ENCODE data around the gene DNAJC18. TPM values are rescaled to one million over a fixed set of nuclear protein-coding genes. Genes with fewer than 3 reads are reported as not detected.

The DNAJC18 gene
- total and polyA plus RNA-seq, 2 experiments from 2014 or later: 10.6 to 14.4 TPM

DNA sequence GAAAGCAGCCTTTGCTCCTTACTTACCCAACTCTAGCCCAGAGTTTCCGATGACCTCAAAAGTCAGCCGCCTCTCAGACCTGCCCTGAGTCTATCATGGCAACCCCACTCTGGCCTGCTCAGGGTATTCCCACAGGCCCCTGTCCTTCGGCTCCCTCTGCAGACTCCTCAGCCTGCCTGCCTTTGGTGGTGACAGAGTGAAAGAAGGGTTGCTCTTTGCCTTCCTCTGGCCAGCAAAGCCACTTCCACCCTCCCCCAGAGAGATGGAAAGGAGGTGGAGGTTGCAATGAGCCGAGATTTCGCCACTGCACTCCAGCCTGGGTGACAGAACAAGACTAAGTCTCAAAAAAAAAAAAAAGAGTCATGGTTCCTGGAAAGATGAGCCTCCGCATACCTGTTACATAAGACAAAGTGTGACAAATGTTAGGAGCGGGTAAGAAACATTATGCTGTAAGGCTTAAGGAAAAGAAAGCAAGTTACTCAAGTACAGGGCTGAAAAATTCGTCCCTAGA is 29.2 kb upstream of the DNAJC18 start:
- Histone ChIP-seq H3K4me2 (no peak overlapping the region), H3K4me3 (no peak overlapping the region), H3K36me3 (replicated peaks; ENCODE audit: insufficient read depth, low read depth) (no peaks in the 10 kb centered on the region), H3K27ac (no peak overlapping the region), H3K4me1 (ENCODE audit: insufficient read depth) (peaks cover 8% of the 10 kb centered on the region), H3K9me3 (ENCODE audit: low read depth) (no peaks in the 10 kb centered on the region), H4K20me1 (ENCODE audit: insufficient read depth, poor library complexity, severe bottlenecking) (no peaks in the 10 kb centered on the region), H3K9me2 (replicated peaks; ENCODE audit: insufficient read depth) (no peaks in the 10 kb centered on the region), H3K79me2 (no peaks in the 10 kb centered on the region), H3K27me3 (no peaks in the 10 kb centered on the region), H2AFZ (no peak overlapping the region)
- TF ChIP-seq EZH2 (IDR thresholded peaks at IDR 0.05; ENCODE audit: borderline replicate concordance) (no peak), EZH2phosphoT487 (IDR thresholded peaks at IDR 0.05; ENCODE audit: low read depth, severe bottlenecking, unreplicated experiment) (no peak)
- TF ChIP-seq, protein P1, sequence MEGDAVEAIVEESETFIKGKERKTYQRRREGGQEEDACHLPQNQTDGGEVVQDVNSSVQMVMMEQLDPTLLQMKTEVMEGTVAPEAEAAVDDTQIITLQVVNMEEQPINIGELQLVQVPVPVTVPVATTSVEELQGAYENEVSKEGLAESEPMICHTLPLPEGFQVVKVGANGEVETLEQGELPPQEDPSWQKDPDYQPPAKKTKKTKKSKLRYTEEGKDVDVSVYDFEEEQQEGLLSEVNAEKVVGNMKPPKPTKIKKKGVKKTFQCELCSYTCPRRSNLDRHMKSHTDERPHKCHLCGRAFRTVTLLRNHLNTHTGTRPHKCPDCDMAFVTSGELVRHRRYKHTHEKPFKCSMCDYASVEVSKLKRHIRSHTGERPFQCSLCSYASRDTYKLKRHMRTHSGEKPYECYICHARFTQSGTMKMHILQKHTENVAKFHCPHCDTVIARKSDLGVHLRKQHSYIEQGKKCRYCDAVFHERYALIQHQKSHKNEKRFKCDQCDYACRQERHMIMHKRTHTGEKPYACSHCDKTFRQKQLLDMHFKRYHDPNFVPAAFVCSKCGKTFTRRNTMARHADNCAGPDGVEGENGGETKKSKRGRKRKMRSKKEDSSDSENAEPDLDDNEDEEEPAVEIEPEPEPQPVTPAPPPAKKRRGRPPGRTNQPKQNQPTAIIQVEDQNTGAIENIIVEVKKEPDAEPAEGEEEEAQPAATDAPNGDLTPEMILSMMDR (IDR thresholded peaks at IDR 0.05; ENCODE audit: poor library complexity): no peak
- WGBS (ENCODE audit: low lambda C conversion rate, missing lambda C conversion rate): 75% methylated on average over 8 of the region's 8 CpGs
- no peak for DNase-seq (ENCODE audit: low spot score)

DNA sequence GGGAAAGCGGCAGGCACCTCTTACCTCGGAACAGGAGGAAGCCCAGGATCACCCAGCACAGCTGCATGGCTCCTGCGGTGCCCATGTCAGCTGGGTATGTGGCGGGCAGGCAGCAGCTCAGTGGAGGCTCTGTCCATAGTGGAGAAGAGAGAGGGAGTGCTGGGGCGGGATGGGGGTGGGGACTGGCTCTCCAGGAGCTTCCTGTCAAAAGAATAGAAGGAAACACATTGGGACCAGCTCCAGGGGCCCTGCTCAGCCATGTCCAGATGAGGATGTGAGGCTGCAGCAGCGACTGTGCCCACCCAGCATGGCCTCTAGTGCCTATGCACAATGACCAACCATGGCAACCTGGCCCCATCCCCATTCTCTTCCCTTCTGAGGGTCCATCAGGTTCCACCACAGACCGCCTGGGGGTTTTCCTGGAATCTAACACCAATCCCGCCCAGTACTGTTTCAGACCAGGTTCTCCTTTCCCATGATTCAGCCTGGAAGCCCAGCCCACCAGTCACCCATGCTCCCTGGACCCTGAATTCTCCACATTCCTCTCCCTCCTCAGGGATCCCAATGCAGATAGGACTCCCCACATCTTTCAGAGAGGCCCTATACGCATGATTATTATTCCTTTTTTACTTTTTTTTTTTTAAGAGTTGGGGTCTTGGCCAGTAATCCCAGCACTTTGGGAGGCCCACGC is 23.4 kb upstream of the DNAJC18 start, which contains the start of gene ECSCR:
Gene ECSCR (minus strand): TSS at position 158 of the 691 bp plus-strand sequence. CDS start 73 bp downstream, at position 85.
- Histone ChIP-seq H3K36me3 (replicated peaks; ENCODE audit: insufficient read depth, low read depth) (no peaks in the 10 kb centered on the region), H3K4me1 (ENCODE audit: insufficient read depth) (no peaks in the 10 kb centered on the region), H3K79me2 (no peaks in the 10 kb centered on the region), H3K9me3 (ENCODE audit: low read depth) (no peaks in the 10 kb centered on the region), H4K20me1 (ENCODE audit: insufficient read depth, poor library complexity, severe bottlenecking) (no peaks in the 10 kb centered on the region), H3K9me2 (replicated peaks; ENCODE audit: insufficient read depth) (no peaks in the 10 kb centered on the region), H3K27me3 (no peaks in the 10 kb centered on the region), H2AFZ (no peak within 1 kb of the TSS), H3K4me3 (no peak within 1 kb of the TSS), H3K4me2 (no peak within 1 kb of the TSS), H3K27ac (no peak within 1 kb of the TSS)
- TF ChIP-seq EZH2phosphoT487 (IDR thresholded peaks at IDR 0.05; ENCODE audit: low read depth, severe bottlenecking, unreplicated experiment): no peak
- no peak for TF ChIP-seq EZH2 (IDR thresholded peaks at IDR 0.05; ENCODE audit: borderline replicate concordance)
- TF ChIP-seq, protein P1 (IDR thresholded peaks at IDR 0.05; ENCODE audit: poor library complexity): no peak
- WGBS (ENCODE audit: low lambda C conversion rate, missing lambda C conversion rate): 80% methylated on average over 8 of the region's 10 CpGs
- DNase-seq (ENCODE audit: low spot score): no peak

DNA sequence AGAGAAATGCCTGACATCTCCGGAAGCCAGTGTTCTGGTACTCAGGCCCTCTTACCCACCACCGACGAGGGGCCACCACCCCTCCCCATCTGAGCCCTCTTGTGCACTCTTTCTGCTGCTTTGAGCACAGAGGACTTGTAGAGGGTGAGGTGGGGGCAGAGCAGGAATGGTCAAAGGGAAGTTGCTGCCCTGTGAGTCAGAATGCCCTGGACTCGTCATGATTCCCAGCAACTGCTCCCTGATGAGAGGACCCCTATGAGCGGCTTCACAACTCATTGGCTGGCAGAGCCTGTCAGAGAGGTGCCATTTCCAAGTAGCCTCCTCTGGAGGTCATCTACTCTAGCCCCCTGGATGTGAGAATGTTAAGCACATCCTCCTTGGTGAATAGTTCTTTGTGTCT is 22.4 kb upstream of the DNAJC18 start:
- no peak overlapping the region for H3K4me3 ChIP-seq
- no peaks in the 10 kb centered on the region for H4K20me1 ChIP-seq (ENCODE audit: insufficient read depth, poor library complexity, severe bottlenecking)
- H3K4me2 ChIP-seq: no peak overlapping the region
- H3K9me2 ChIP-seq (replicated peaks; ENCODE audit: insufficient read depth): no peaks in the 10 kb centered on the region
- no peak overlapping the region for H3K27ac ChIP-seq
- DNase-seq (ENCODE audit: low spot score): no peak
- H3K9me3 ChIP-seq (ENCODE audit: low read depth): no peaks in the 10 kb centered on the region
- H3K27me3 ChIP-seq: no peaks in the 10 kb centered on the region
- TF ChIP-seq, protein P1 (IDR thresholded peaks at IDR 0.05; ENCODE audit: poor library complexity): no peak
- TF ChIP-seq EZH2 (IDR thresholded peaks at IDR 0.05; ENCODE audit: borderline replicate concordance): no peak
- TF ChIP-seq EZH2phosphoT487 (IDR thresholded peaks at IDR 0.05; ENCODE audit: low read depth, severe bottlenecking, unreplicated experiment): no peak
- H3K79me2 ChIP-seq: no peaks in the 10 kb centered on the region
- H2AFZ ChIP-seq: no peak overlapping the region
- H3K4me1 ChIP-seq (ENCODE audit: insufficient read depth): no peaks in the 10 kb centered on the region
- WGBS (ENCODE audit: low lambda C conversion rate, missing lambda C conversion rate): 80% methylated on average over 5 of the region's 5 CpGs
- H3K36me3 ChIP-seq (replicated peaks; ENCODE audit: insufficient read depth, low read depth): no peaks in the 10 kb centered on the region

All from hepatocyte (in vitro differentiated cells).